Measurements from ENCODE around the gene TET2.

Gene TET2

DNA sequence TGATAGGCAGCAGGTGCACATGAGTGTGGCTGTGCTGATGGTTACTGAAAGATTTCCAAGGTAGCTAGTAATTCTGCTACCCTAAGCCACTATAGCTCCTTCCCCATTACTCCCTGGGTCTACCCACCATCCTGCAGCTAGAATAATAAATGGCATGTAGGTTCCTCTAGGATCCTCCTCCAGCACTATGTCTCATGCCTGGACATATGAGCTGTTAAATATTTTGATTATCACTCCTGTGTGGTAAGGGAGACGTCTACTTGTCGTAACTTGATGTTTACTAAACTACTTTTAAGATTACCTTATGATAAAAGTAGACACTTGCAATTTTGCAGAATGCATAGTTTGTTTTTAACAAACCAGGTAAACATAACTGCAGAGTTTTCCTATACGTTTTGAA lies 35.5 kb downstream of the TET2 start:
- DNase-seq (ENCODE audit: low read depth, low spot score) = no peak

DNA sequence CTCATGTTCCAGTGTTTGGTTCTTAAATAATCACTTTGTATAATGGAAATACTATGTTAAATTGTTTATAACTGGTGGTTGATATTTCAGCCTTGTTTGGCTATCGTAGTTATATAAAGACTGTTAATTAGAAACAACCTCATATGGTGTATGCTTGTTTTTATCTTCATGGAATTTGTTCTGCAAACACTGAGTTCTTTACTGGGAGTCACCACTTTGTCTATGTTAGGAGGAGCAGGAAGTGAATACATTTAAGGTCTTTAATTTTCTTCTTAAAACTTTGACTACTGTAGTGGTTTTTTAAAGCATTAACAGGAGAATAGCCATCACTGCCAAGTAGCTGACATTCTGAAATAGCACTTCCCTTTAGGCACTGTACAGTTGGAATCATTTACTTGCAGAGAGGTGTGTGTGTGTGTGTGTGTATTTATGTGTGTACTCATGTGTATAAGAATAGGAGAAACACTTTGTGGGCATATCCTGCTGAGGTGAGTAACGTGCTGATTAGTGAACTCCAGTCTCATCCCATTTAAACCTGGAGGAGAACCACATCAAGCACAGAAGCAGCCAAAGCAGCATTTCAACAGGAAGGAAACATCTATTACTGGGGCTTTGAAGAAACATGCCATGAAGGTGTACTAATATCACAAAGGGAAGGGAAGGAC lies 37.8 kb downstream of the TET2 start:
- no peak for DNase-seq (ENCODE audit: low read depth, low spot score)

DNA sequence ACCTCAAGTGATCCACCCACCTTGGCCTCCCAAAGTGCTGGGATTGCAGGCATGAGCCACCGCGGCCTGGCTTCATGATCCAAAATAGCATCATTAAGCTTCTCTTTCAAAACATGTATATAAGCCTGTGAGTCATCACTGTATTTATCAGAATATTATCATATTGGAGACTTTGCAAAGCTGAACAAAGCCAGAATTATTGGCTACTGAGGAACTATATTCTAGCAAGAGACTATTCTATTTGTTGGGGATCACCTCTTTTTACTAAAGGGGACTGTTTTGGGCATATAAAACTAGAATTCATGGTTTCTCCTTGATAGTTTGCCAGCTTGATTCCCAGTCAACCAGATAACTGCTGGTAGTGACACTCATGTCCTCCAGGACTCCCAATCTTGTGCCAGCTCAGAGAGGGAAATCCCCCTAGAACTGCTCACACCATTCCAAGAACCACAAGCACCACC lies 40.1 kb downstream of the TET2 start:
- no peak for DNase-seq (ENCODE audit: low read depth, low spot score)

DNA sequence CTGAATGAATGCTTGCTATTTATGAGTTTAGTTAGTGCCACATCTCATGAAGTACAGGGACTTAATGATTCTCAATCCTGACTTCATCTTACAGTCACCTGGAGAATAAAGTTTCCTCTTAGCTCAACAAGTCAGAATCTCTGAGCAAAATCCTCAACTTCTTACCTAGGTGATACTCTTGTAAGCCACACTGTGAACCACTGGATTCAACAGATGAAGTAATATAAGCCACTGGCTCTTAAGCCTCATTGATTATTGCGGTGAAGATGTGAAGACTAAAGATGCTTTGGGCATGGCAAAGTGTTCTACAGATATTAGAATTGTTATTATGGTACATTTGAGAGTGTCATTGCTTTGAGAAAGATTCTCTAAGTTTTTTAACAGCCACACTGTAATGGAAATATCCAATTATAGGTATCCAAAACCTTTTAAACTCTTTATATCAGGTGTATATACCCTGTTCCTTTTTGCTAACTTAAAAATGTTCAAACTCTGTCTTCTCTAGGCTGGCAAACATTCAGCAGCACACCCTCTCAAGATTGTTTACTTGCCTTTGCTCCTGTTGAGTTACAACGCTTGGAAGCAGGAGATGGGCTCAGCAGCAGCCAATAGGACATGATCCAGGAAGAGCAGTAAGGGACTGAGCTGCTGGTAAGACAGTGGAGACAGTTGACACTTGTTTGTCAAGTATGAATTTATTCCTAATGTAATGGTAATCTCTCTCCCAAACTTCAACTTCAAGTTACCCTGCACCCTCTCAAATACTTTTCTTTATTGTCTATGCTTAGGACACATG lies 43.4 kb downstream of the TET2 start:
- DNase-seq (ENCODE audit: low read depth, low spot score) = no peak

DNA sequence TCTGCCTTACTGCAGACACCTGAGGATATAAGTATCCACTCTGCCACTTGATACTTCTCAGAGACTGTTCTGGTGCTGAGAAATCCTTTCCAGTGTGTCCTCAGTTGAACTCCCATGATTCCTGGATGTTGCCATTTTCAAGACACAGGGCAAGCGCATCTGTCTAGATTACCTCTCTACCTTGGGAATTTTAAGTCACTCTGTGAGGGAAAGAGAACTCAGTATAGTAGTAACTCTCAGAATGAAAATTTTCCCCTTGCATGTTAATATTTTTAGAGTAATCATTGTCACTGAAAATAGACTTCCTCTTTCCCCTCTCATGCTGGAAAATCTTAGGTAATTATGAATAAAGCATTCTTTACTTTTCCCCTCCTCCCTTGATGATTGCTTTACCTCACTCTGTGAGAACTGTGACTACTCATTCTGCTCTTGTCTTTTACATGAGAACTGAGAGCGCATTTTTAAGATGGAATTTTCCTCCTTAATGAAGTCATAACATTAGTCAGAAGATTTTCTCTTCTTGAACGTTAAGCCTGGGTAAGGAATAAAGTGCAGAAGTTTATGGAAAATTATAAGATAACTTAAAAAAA lies 45.0 kb downstream of the TET2 start:
- DNase-seq (ENCODE audit: low read depth, low spot score) = no peak

DNA sequence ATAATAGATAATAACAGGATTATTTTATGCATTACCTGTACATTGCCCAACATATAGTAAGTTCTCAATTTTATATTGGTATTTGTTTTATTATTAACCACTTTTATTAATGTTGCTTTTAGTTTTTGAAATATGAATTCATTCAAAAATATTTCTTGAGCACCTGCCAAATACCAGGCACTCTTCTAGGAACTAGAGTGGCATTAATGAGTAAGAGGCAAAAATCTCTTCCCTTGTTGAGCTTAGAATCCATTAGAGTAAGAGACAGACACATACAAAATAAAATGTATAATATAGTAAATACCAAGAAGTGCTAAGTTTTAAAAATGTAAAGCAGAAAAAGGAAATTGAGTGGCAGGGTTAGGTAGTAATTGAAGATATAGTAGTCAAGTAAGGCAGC lies 45.8 kb downstream of the TET2 start:
- no peak for DNase-seq (ENCODE audit: low read depth, low spot score)

DNA sequence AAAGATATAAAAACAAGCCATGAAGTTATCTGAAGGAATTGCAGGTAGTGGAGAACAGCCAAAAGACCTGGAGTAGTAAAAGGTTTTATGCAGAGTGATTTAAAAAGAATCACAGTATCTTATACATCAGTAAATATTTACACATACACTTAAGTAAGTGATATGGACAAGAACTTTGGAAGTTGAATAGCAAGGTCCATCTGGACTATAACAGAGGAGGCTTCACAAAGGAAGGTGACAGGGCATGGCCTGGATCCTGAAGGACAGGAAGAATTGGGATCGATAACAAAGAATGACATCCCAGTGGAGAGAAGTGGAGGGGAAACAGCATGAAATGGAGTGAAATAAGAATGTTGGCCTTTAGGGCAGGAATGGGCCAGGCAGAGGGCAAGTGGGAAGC lies 46.2 kb downstream of the TET2 start:
- DNase-seq (ENCODE audit: low read depth, low spot score) = no peak

DNA sequence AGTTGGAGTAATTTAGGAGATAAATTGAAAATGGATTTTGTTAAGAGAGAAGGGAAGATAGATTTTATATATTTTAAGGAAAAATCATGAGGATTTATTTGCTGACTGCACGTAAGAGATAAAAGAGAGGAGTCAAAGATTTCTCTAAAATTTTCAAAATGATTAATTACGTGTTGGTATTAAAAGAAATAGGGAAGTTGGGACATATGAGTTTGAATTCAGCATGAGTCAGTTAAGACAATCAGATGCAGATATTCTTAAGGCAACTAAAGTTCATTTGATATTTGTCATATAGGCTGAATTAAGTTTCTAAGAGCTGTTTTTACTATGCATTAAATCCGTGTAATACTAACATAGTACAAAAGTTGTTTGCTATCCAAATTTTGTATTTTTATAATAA lies 46.9 kb downstream of the TET2 start:
- DNase-seq (ENCODE audit: low read depth, low spot score) = no peak

DNA sequence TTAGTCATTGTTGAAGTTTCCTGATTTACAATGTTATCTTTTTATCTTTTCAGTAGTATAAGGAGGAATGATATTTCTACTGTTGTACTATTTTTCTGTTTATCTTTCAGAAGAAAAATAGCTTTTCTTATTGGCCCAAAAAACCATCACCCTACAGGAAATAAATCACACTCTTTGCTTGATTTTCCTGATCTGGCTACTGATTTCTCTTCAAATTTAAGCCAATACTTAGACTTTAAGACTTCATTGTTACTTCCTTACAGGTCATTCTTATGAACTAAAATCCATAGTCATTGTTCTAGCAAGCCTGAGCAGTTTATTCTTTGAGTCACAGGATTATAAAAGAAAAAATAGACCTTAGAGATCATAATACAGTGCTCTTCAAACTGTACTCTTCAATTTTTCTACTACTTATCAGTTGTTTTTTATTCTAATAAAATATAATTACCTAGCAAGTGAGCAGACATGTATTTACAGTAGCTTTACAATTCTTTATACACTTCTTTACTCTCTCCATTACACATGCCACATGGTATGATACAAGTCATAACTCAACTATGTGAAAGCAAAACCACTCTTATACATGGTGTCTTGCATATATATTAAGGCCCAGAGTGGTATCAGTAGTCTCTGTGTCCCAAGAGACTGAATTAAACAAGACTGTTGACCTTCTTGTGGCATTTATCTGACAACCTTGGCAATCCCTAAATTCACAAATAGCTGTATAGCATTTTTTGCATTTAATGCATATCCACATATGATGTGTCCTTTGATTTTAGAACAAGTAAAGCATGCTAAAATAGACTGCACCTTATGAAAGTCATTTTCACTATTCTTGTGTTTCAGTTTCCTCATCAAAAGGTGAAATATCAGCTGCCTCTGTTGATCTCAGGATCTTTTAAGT lies 47.9 kb downstream of the TET2 start:
- no peak for DNase-seq (ENCODE audit: low read depth, low spot score)

DNA sequence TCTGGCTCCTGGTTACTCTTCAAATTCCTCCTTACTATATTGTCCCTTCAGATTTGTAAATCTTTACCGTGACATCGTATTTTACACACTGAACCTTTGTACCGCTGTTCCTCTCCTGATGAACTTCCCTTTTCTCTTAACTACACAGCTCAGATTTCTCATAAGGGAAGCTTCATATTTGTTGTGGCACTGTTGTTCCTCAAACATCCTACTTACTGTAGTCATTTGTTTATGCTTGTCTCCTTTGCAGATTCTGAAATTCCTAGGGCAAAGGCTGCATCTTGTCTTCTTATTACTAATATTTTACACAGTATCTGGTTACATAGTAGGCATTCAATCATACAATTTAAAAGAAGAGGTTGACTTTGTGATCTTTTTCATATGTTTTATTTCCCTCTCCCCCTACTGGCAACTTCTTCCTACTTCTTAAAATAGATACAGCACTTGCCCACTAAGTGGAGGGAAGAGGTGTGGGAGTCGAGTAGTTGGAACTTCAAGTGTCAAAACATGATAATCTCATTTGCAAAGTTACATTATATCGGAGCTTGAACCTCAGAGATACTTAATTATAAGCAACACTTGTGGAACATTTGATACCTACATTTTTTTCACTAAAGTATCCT lies 50.0 kb downstream of the TET2 start:
- DNase-seq (ENCODE audit: low read depth, low spot score) = no peak

DNA sequence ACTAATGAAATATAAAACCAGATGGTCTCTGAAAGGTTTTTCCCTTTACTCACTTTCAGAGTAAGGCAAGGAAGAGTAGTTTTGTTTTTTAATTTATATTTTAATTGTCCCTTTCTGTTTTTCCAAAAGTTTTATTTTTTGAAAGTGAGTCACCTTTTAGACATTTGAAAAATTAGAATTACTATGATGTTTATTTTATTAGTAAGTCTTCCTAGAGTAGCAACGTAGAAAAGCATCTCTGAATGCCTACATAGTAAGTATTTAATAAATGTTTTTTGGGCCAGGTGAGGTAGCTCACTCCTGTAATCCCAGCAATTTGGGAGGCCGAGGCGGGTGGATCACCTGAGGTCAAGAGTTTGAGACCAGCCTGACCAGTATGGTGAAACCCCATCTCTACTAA lies 51.1 kb downstream of the TET2 start:
- no peak for DNase-seq (ENCODE audit: low read depth, low spot score)

DNA sequence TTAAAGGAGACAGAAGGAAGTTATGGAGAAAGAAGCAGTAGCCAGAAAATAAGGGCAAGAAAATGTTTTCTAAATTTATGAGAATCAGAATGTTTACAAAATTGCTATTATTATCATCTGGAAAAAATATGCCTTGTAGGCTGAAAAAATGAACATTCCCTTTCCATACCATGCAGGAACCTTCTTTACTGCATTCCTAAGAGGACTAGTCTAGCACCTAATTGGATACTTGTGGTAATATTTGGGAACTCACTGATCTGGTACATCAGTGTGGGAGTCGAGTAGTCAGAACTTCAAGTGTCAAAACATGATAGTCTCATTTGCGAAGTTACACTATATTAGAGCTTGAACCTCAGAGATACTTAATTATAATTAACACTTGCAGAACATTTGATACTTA lies 51.9 kb downstream of the TET2 start:
- no peak for DNase-seq (ENCODE audit: low read depth, low spot score)

DNA sequence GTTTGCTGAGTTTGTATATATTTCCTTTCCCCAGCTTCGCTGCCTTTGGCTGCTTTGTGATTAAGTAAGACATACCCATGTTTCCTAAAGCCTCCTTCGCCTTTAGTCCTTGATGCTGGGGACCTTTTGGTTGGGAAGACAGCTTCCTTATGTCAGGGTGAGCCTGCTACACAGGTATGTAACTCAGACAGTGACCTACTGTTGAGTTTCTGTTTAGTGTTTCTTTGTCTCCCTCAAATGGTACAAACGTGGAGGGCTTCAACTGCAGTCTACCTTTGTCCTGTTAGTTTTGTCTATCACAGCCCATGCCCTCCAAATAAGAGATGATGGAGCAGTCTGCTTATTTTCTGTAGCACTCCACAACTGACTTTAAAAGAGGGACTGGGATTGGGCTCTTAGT lies 59.5 kb downstream of the TET2 start:
- no peak for DNase-seq (ENCODE audit: low read depth, low spot score)

DNA sequence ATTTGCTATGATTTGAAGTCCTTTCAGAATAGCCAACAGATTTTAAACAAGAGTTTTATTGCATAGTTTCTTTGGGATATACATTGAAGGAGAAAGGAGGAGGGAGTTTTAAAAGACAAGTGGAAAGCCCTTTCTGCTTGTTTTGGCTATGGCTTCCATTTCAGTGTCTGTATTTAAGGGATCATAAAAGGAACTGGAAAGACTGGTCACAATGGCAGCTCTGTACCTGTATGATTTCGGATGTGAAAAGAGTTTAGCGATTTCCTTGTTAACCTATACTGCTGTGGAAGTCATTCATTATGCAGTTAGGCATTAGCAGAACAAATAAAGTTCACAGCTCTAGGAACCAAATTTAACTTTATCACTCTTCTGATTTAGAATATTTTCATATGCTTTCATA lies 60.7 kb downstream of the TET2 start:
- DNase-seq (ENCODE audit: low read depth, low spot score) = no peak

DNA sequence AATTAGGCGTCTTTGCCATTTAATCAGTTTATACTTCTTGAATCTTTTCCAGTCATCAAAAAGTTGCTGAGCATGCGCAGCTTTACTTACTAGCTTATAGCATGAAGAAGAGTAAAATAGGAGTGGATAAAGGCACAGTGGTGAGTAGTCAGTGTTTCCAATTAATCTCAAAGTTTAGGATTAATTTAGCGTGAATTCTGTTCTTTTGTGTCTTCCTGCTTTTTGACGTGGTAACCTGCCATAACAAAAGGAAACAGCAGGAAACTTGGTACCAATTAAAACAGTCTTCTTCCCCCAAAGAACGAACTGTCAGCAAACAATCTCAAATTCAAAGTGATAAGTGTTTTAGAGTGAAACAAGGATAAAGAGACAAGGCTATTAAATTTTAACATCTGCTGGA lies 61.9 kb downstream of the TET2 start:
- DNase-seq (ENCODE audit: low read depth, low spot score) = no peak

DNA sequence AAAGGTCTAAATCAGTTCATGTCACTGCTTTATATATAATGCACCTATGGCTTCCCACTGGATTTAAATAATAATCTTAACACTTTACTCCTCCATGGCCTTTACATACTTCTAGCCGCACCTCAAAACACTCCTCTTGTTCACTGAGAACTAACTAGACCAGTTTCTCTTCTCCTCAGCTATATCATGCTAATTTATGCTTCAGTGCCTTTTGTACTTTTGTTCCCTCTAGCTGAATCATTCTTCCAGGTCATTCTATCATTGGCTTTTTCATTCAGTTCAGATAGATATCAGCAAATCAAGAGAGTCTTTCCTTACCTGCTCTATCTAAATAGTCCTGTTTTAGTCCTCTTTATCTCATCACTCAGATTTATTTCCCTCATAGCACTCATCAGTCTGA lies 64.2 kb downstream of the TET2 start:
- DNase-seq (ENCODE audit: low read depth, low spot score) = no peak

DNA sequence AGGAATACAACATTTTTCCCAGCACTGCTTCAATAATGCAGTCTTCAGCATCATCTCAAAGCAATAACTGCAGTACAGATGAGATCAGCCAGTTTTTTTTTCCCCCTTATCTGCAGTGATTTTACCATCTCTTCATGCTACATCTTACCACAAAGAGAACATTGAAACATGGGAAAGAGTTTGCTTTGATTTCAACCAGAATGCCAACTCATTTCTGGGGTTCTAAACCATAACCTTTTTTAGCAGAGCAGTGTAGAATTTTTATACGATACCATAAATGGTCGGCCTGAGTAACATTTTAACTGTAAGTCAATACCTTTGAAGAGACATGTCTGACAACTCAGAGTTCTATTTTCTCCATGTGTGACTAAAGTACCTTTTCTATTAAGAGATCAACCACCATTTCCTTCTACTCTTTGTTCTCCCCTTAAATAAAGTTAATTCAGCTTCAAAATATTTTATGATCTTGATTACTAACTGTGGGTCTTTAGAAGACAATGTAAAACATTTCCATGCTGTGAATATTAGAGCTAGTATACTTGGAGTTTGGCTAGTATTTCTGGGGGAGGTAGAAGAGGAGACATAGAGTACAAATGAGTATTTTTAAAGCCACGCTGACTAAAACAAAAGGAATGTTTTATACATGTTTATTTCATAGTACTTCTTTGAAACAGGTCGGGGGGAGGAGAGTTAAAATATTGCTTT lies 69.1 kb downstream of the TET2 start:
- DNase-seq (ENCODE audit: low read depth, low spot score) = no peak

DNA sequence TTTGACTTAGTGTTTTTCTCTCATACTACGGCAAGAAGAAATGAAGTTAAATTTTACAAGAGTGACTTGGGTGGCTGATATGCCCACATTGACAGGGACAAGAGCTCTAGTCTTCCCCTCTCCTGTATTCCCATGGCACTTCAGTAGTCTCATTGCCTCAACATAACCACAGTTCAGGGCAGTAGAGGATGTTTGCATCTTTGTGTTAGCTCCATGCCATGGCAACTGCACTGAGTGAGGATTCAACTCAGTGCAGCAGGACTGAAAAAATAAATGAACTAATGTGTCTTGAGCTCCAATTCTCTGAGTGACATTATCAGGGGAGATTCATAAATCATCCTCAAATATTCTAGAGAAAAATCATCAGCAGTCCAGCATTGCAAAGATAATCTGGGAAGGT lies 78.8 kb downstream of the TET2 start:
- DNase-seq (ENCODE audit: low read depth, low spot score) = no peak

DNA sequence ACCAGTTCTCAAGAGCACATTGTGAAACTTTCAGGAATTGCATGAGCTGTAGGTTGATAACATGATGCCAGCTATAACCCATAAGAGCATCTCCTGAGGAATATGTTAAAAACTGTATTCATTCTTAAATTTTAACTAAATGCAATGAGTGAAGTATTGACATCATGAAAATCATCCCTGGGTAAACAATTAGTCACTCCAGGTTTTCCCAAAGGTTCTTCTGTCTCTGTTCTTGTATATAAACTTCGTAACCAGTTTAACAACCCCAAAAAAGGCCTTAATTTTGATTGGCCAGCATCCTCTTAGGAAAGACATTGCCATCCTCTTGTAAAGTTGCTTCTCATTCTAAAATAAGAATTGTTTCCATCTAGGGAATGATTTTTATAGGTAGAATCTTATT lies 80.4 kb downstream of the TET2 start:
- no peak for DNase-seq (ENCODE audit: low read depth, low spot score)

DNA sequence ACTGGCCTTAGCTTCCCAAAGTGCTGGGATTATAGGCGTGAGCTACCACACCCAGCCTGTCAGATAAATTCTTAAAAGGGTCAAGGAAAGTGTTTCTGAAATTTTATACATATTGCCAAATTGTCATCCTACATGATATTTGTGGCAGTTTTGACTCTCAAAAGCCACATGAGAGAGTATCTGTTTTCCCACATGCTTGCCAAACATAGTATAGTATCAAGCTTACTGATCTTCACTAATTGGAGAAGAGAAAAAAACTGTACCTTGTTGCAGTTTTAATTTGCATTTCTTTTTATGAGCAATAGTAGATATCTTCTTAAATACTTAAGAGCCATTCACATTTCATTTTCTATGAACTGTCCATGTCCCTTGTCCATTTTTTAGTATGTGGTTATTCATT lies 83.6 kb downstream of the TET2 start:
- no peak for DNase-seq (ENCODE audit: low read depth, low spot score)

DNA sequence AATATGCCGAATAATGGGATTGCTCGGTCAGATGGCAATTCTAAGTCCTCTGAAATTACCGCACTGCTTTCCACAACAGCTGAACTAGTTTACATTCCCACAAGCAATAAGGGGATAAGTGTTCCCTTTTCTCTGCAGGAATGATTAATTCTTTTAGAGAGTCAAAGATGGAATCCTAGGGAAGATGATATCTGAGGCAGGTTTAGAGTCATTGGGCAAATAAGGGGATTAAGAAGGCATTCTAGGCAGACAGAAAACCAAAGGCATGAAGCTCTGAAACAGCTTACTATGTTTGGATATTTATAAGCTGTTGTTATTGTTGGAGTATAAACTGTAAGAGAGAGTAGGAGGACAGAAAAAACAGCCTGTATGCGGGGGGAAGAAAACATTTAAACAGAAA lies 85.7 kb downstream of the TET2 start:
- no peak for DNase-seq (ENCODE audit: low read depth, low spot score)

Data from activated naive CD8-positive, alpha-beta T cell treated with anti-CD3 and anti-CD28 coated beads, Interleukin-2, amount 50 U/mL, for 16 hours (primary cell).